CD14-positive monocyte (primary cell): ENCODE results near the gene CRB2. TPM values are rescaled to one million over a fixed set of nuclear protein-coding genes. Genes with fewer than 3 reads are reported as not detected.

ENCODE experiments used
- DNase-seq, 3 donors: peaks; one replicate each; pipeline ENCODE4 v3.0.0-alpha.2; 2011 to 2022
- H2AFZ ChIP-seq: 2 replicates; pipeline ENCODE4 v1.6.0; 2012; ENCODE audit warnings: mild to moderate bottlenecking, low read depth, low read length, inconsistent platforms; ENCODE audit not compliant: insufficient read depth, poor library complexity, severe bottlenecking
- H3K27ac ChIP-seq, 2 donors: 1 replicate in 1 of 2; 2 replicates in 1 of 2; pipeline ENCODE4 v1.5.1; 2012 to 2013; ENCODE audit warnings: low read length in 2 of 2, control low read depth in 1 of 2, inconsistent platforms in 1 of 2, low read depth in 1 of 2, mild to moderate bottlenecking in 1 of 2
- H3K27me3 ChIP-seq, 2 donors: one replicate each; pipeline versions ENCODE4 v1.6.0 to v1.6.1; 2011 to 2013; ENCODE audit warnings: low read length in 2 of 2; ENCODE audit not compliant: control insufficient read depth in 2 of 2, insufficient read depth in 2 of 2
- H3K36me3 ChIP-seq, 2 donors: replicated peaks in 1 of 2; 1 replicate in 1 of 2; 2 replicates in 1 of 2; pipeline versions ENCODE4 v1.5.1 to v1.6.1; 2012 to 2013; ENCODE audit warnings: low read length in 2 of 2, control low read depth in 1 of 2, inconsistent platforms in 1 of 2, mild to moderate bottlenecking in 1 of 2; ENCODE audit not compliant: insufficient read depth in 2 of 2, control insufficient read depth in 1 of 2
- H3K4me1 ChIP-seq, 2 donors: 1 replicate in 1 of 2; 2 replicates in 1 of 2; pipeline versions ENCODE4 v1.5.1 to v1.6.1; 2012 to 2013; ENCODE audit warnings: low read length in 2 of 2, control low read depth in 1 of 2, inconsistent platforms in 1 of 2, mild to moderate bottlenecking in 1 of 2, moderate library complexity in 1 of 2; ENCODE audit not compliant: insufficient read depth in 2 of 2, control insufficient read depth in 1 of 2
- H3K4me2 ChIP-seq: replicated peaks from 2 replicates; pipeline ENCODE3; 2012; ENCODE audit warnings: low read length, moderate library complexity, mild to moderate bottlenecking; ENCODE audit not compliant: poor library complexity, severe bottlenecking; ENCODE audit errors: extremely low read depth
- H3K4me3 ChIP-seq, 3 experiments: fragments of 200-600 bp in 1 of 3; sonication (generic) in 1 of 3; replicated peaks in 1 of 3; 1 replicate in 2 of 3; 2 replicates in 1 of 3; pipeline ENCODE4 v1.5.1; 2011 to 2013; ENCODE audit warnings: low read length in 3 of 3, mild to moderate bottlenecking in 3 of 3, control low read depth in 2 of 3, low read depth in 2 of 3, inconsistent platforms in 1 of 3, moderate library complexity in 1 of 3
- H3K79me2 ChIP-seq: 2 replicates; pipeline ENCODE4 v1.6.0; 2012; ENCODE audit warnings: mild to moderate bottlenecking, control low read depth, inconsistent platforms, low read length, moderate library complexity; ENCODE audit not compliant: insufficient read depth
- H3K9ac ChIP-seq: 2 replicates; pipeline ENCODE4 v1.6.0; 2017; ENCODE audit warnings: low read length, mild to moderate bottlenecking; ENCODE audit not compliant: insufficient read depth, poor library complexity, severe bottlenecking
- H3K9me3 ChIP-seq, 2 donors: replicated peaks in 1 of 2; 1 replicate in 1 of 2; 2 replicates in 1 of 2; pipeline versions ENCODE4 v1.5.1 to v1.6.1; 2012 to 2013; ENCODE audit warnings: low read length in 2 of 2, control low read depth in 1 of 2; ENCODE audit not compliant: control insufficient read depth in 1 of 2, insufficient read depth in 1 of 2
- H4K20me1 ChIP-seq: 2 replicates; pipeline ENCODE4 v1.6.0; 2012; ENCODE audit warnings: mild to moderate bottlenecking, low read length, control low read depth, moderate library complexity; ENCODE audit not compliant: insufficient read depth
- H3K27ac Mint-ChIP-seq, 7 donors: one replicate each; pipeline ENCODE4 v1.8.0; 2020; ENCODE audit warnings: mild to moderate bottlenecking in 7 of 7, mixed read lengths in 7 of 7, moderate library complexity in 6 of 7, inconsistent platforms in 2 of 7
- H3K27me3 Mint-ChIP-seq, 3 donors: one replicate each; pipeline ENCODE4 v1.8.0; 2021 to 2022; ENCODE audit warnings: low read depth in 3 of 3, mild to moderate bottlenecking in 3 of 3, mixed read lengths in 3 of 3, moderate library complexity in 3 of 3, inconsistent platforms in 1 of 3
- H3K36me3 Mint-ChIP-seq, 2 donors: one replicate each; pipeline ENCODE4 v1.8.0; 2020; ENCODE audit warnings: mixed read lengths in 2 of 2, inconsistent platforms in 1 of 2, mild to moderate bottlenecking in 1 of 2
- H3K4me1 Mint-ChIP-seq: one replicate; pipeline ENCODE4 v1.8.0; 2020; ENCODE audit warnings: mild to moderate bottlenecking, mixed read lengths
- H3K4me3 Mint-ChIP-seq, 2 donors: one replicate each; pipeline ENCODE4 v1.8.0; 2020; ENCODE audit warnings: mild to moderate bottlenecking in 2 of 2, mixed read lengths in 2 of 2, moderate library complexity in 1 of 2
- H3K9me3 Mint-ChIP-seq, 7 donors: one replicate each; pipeline ENCODE4 v1.8.0; 2020 to 2022; ENCODE audit warnings: mixed read lengths in 7 of 7, mild to moderate bottlenecking in 6 of 7, moderate library complexity in 6 of 7, inconsistent platforms in 2 of 7
- WGBS: methylation state at CpG from one replicate; pipeline ENCODE4 v1.1.5; 2013; ENCODE audit warnings: missing lambda C conversion rate; ENCODE audit not compliant: insufficient coverage; 5-methylcytosine and 5-hydroxymethylcytosine counted together
- intact Hi-C, 2 donors: fragments of 100-400 bp; cut with micrococcal nuclease; formaldehyde crosslinking; loops; one replicate each; pipeline versions ENCODE4 v1.15.0 to v1.15.1; 2023
- polyA plus RNA-seq, 3 donors: library from polyadenylated mRNA; depleted of rRNA in 1 of 3; unstranded in 2 of 3; stranded (reverse) in 1 of 3; fragments of 300-500 nt in 2 of 3; fragments of >200 nt in 1 of 3; fragmentation: Illumina TruSeq in 2 of 3; gene quantifications; 1 replicate in 2 of 3; 2 replicates in 1 of 3; pipeline ENCODE4 v1.2.3, GENCODE V29; 2012 to 2021
- TF ChIP-seq, protein P1 (sequence below): fragments of 200-600 bp; IDR thresholded peaks from one replicate; pipeline ENCODE4 v1.8.0; 2022; ENCODE audit warnings: antibody characterized with exemption, mild to moderate bottlenecking

CRB2 gene
- polyA plus RNA-seq, 3 donors = not detected

DNA sequence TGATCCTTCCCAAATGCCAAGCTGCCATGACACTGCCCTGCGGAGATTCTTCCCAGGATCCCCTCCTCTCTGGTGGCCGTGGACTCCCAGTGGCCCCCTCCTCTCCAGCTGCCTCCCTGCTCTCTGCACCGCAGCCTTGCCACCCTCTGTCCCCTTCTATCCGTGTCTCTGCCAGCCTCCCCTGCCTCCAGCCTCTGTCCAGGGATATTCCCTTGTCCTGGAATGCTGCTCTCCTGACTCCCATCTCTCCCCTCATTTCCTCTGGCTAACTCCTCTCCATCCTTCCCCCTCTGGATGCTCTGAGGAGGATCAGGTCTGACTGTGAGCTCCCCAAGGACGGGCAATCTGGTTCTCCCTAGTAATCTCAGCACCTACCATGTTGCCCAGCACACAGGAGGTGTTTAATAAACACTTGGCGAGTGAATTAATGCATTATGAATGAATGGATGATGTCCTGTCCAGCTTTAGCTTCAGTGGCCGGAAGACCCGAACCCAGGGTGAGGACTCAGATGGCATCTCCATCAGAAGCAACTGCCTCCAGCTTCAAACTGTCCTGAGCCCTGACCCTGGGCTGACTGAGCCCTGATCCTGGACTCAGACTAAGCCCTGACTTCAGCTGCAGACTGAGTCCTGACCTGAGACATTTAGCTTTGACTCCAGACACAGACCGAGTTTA, 7.5 kb upstream of the CRB2 start:
- H3K9me3 ChIP-seq = no peaks in the 10 kb centered on the region
- WGBS = 87% methylated on average over 7 of the region's 9 CpGs
- H3K36me3 Mint-ChIP-seq = no peaks in the 10 kb centered on the region
- H3K4me3 ChIP-seq = no peak overlapping the region
- H3K4me1 ChIP-seq = no peaks in the 10 kb centered on the region
- no peaks in the 10 kb centered on the region for H3K27me3 ChIP-seq
- H3K9me3 Mint-ChIP-seq = no peaks in the 10 kb centered on the region
- H3K4me1 Mint-ChIP-seq = peaks cover 3% of the 10 kb centered on the region
- TF ChIP-seq, protein P1, sequence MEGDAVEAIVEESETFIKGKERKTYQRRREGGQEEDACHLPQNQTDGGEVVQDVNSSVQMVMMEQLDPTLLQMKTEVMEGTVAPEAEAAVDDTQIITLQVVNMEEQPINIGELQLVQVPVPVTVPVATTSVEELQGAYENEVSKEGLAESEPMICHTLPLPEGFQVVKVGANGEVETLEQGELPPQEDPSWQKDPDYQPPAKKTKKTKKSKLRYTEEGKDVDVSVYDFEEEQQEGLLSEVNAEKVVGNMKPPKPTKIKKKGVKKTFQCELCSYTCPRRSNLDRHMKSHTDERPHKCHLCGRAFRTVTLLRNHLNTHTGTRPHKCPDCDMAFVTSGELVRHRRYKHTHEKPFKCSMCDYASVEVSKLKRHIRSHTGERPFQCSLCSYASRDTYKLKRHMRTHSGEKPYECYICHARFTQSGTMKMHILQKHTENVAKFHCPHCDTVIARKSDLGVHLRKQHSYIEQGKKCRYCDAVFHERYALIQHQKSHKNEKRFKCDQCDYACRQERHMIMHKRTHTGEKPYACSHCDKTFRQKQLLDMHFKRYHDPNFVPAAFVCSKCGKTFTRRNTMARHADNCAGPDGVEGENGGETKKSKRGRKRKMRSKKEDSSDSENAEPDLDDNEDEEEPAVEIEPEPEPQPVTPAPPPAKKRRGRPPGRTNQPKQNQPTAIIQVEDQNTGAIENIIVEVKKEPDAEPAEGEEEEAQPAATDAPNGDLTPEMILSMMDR = no peak
- no peak overlapping the region for H3K27ac Mint-ChIP-seq
- no peak overlapping the region for H3K4me2 ChIP-seq
- H4K20me1 ChIP-seq = no peaks in the 10 kb centered on the region
- no peak overlapping the region for H2AFZ ChIP-seq
- no peaks in the 10 kb centered on the region for H3K36me3 ChIP-seq
- no peaks in the 10 kb centered on the region for H3K79me2 ChIP-seq
- H3K4me3 Mint-ChIP-seq = no peak overlapping the region
- no peak overlapping the region for H3K27ac ChIP-seq
- peaks cover 5 to 10% (median 7%) of the 10 kb centered on the region in 3 donors for H3K27me3 Mint-ChIP-seq
- DNase-seq = no peak
- intact Hi-C loops = loop anchor here in 1 of 2 donors (5.0 to 10.0 kb wide), 2 partner anchors 74 to 266 kb away; no protein-coding TSS in a partner anchor
- H3K9ac ChIP-seq = no peak overlapping the region

DNA sequence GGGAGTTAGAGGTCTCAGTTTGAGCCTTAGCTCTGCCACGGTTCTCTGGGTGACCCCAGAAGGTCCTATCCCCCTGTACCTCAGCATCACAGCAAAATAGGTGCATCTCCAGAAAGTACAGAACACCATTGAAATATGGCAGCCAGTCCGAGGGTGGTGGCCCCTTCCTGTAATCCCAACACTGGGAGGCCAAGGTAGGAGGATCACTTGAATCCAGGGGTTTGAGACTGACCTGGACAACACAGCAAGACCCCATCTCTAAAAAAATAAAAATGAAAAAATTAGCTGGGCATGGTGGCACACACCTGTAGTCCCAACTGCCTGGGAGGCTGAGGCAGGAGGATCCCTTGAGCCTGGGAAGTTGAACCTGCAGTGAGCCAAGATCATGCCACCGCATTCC, 7.0 kb upstream of the CRB2 start:
- Histone ChIP-seq H3K4me2 (no peak overlapping the region), H3K27me3 (no peaks in the 10 kb centered on the region), H4K20me1 (no peaks in the 10 kb centered on the region), H3K9me3 (no peaks in the 10 kb centered on the region), H3K4me1 (peaks cover 0 to 3% of the 10 kb centered on the region in 2 donors), H3K79me2 (no peaks in the 10 kb centered on the region), H2AFZ (no peak overlapping the region), H3K27ac (no peak overlapping the region), H3K36me3 (no peaks in the 10 kb centered on the region), H3K9ac (no peak overlapping the region), H3K4me3 (no peak overlapping the region)
- Mint-ChIP-seq H3K4me1 (peaks cover 4% of the 10 kb centered on the region), H3K27me3 (peaks cover 7 to 11% (median 10%) of the 10 kb centered on the region in 3 donors), H3K9me3 (no peaks in the 10 kb centered on the region), H3K27ac (no peak overlapping the region), H3K4me3 (no peak overlapping the region), H3K36me3 (no peaks in the 10 kb centered on the region)
- no peak for DNase-seq
- 100% methylated on average over 1 of the region's 3 CpGs for WGBS
- TF ChIP-seq, protein P1 = no peak
- intact Hi-C loops = loop anchor here in 1 of 2 donors (5.0 to 10.0 kb wide), 2 partner anchors 74 to 267 kb away; no protein-coding TSS in a partner anchor
